Stimulated activated CD8-positive, alpha-beta memory T cell treated with anti-CD3 and anti-CD28 coated beads, Interleukin-7, amount 100 ng/mL, for 48 hours (primary cell): ENCODE results near the gene BMPER.

Experiments
- DNase-seq, 2 donors: peaks; one replicate each; pipeline ENCODE4 v3.0.0-alpha.2; 2020; ENCODE audit warnings: low read depth in 1 of 2; ENCODE audit errors: extremely low read depth in 1 of 2

BMPER gene

DNA sequence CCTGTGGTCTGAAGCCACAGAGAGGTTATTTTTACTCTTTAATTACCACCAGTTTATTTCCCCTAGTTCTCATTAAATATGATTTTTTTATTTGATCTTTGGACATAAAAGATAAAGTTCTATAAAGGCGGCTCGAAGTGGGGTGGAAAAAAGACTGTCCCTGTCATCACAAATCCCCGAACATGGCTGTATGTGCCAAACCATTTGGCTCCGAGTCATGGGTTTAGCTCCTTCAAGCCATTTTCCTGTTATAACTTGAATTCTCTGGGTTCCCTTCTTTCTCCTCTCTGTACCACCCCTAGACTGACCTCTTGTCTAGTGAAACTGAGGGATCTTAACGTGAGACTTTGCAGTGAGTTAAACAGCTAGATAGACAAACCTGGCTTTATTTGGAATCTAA is 181.6 kb downstream of the BMPER start:
- DNase-seq: no peak

DNA sequence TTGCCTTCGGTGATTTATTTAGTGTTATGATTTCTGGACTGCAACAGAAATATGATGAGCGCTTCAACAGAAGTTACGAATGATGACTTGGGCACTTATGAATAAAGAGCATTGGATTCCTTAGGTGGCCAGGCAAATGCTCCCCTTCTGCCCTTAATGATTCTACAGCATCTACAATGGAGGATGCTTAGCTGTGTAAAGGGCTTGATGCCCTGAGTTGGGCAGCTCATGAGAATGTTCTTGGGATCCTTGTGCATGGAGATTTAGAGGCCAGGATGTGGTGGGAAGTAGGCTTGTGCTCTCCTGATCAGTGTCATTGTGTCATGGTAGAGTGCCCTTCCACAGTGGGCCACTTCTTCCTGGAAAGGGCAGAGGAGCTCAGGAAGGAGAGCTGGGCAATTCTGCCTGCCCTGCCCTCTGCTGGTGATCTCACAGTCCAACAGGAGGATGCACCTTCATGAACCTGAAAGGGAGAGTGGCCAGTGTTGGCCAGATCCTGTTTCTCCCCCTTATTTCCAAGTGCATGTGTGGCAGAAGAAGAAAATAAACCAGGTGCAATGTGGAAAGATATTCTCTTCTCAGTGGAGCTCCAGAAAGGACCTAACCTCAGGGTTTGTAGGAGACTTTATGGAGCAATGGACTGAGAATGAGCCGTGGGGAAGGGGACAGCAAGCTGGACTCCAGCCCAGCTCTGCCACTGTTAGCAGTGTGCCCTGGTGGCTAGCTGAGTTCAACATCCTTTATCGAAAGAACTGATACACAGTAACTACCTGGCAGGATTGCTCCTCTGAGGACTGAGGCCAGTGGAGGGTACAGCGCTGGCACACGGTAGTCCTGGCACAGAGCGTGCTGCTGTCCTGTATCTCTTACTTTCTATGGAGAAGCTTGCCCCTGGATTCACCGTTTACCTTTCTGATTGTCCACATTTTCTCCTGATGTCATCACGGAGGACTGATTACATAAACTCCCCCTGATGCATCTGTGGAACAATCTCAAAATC is 182.9 kb downstream of the BMPER start:
- no peak for DNase-seq

DNA sequence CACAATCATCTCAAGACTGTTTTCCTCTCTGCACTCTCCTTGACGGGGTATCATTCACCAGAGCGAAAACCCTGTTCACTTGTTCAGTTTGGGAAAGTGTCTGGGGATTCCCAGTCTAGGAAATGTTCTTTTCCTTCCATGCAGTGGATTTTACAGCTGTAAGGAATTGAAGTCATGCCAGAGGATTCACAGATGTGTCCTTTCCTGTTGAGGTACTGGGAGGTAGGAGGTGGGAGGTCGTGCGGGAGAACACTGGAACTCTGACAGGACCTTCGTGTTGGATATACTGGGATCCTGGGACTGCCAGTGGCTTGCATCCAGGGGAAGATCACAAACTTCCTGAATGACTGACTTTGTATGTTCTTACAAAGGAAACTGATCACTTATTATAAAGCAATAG is 185.5 kb downstream of the BMPER start:
- DNase-seq: no peak

DNA sequence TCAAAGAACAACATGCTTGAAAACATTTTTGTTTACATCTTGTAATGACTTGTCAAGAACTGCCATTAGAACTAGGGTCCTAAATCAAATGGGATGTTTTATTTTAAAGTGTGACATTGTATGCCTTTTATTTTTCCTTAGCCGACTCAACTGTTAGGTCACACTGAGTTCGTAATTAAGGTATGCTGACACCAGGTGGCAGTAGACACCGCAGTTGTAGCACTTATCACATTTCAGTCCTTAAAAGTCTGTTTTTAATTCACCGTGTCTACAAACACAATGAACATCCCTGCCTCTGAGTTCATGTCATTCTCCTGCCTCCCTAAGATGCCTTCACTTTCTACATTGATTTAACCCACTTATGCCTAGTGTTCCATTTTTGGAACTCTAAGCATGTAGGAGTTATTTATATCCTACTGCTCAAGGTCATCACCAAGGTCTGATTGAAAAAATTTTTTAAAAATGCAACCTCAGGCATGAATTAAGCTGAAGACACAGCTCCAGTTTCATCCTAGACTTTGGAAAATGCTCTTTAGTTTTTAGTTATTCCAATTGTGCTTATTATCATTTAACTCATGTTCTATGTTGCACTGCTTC is 186.1 kb downstream of the BMPER start:
- DNase-seq: no peak

DNA sequence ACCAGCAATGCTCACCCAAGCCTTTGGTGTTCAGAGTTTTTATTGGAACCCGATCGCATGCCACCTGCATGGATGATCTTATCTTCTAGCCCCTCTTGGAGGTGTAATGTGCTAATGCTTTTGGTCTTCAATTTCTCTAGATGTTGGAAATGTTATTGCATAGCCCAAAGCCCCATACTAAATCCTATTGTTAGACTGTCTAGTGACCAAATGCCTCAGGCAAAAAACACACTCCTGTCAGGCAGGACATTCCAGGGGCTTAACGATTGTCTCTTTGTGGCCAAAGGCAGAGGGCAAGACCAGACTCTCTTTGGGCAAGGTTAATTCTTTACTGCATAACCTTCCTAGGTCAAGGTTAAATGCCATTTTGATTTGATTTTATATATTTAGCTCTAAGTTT is 187.9 kb downstream of the BMPER start:
- DNase-seq: no peak

DNA sequence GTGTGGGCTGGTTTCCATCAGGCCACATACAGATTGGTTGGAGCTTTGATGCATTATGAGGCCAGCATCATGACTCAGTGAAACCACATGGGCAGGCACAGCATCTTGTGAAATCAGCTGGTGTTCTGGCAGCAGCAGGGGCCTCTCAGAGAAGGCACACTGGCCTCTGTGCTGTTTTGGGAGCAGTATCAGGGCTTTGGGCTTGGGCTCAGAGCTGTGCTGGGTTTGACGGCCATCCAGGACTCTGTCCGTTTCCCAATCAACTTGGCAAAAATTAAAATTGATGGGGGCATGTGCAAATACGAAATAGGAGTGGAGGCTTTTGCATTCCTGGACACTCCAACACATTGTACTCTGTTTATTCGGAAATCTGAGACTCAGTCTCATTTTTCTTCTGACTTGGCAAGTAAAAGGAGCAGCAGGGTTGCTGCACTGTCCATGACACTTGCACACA is 190.9 kb downstream of the BMPER start:
- DNase-seq: no peak

DNA sequence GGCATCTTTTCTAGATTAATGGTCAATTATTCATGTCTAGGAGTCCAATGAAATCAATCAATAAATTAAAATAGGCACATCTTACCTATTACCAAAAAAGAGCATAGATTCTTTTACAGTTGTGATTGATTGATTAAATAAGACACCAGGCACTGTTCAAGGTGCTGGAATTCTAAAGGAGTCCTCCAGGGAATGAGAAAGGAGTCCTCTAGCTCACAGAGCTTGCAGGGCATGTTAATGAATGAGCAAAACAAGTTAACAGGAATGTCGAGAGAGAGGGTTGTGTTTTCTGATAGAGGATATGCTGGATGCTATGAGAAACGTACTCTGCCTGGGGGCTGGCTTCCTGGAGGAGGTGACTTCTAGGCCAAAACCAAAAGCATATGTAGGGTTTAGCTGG is 191.4 kb downstream of the BMPER start:
- no peak for DNase-seq

DNA sequence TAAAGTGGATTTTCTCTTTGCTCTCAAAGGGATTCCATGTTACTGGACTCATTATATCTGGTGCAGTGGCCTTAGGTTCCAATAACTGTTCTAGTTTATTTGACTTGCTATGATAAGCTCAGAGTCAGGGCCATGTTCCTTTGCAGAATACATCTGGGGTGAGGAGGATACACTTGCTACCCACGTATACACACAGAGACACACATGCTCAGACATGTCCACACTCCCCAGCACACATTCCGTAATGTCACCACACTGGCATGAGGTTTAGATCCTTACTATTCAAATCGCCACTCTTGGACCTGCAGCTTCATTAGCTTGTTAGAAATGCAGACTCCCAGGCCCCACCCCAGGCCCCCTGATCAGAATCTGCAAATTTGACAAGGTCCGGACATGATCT is 195.3 kb downstream of the BMPER start:
- no peak for DNase-seq

DNA sequence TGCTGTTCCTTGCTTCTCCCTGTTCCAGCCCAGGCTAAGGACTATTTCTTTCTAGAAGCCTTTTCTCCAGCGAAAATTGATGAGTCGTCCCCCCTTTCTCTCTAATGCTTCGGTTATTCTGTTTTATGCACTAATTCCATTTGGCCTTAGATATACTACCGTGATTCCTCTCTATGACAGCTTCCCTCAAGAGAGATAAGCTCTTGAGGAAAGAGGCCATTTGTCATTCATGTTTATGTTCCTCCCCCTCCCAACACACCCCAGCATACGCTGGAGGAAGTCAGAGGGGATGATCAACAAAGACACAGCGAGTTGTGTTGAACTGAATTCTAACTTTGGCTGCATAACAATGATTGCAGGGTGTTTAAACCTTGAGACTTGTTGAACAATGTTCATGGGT is 198.8 kb downstream of the BMPER start:
- no peak for DNase-seq

DNA sequence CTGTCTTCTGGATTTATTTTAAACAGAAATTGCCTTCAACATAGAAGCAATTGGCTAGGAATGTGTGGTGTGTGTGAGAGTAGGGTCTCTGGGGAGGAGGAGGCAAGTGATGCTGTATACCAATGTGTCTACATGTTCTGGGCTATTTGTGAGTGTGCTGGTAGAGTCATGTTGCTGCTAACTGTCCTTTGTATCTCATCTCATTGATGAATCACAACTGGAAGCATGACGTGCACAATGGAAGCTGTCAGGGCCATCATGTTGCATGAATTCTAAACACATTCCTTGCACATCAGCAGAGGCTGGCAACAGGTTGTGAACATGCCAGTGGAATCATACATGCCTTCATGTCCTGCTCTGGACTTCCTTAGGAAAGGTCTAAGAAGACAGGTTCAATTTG is 199.7 kb downstream of the BMPER start:
- DNase-seq: no peak

DNA sequence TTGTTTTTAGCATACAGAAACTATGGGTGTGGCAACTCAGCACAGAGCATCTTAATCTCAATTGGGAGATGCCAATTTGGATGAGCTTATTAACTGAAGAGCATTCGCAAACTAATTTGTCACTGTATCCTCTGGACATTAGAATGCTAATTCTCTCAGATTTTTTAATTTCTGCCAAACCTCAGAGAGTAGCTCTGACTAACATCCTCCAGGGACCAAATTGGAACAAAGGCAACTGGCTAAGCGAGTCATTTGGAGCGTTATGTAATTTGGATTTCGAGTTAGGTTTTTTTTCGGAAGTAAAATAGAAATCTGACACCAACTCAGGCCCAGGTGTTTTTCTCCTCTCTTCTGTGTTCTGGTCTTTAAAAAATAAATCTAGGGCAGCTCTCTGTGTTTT is 201.9 kb downstream of the BMPER start:
- no peak for DNase-seq

DNA sequence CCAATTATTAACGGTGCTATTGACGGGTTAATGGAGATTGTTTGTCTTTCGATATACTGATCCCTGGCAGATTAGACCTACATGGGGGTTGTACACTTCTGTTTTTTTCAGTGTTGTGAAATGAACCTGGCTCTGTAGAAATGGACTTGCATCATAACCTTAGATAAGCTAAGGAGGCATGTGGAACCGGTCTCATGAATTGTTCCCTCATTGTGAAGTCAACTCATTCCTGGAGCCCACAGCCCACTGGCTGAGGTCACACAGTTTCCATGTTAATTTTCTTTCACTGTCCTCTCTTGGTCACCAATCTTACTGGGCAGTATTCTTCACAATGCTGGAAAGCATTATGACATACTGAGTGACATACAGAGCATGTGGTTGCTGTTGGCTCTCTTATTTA is 202.8 kb downstream of the BMPER start:
- DNase-seq: no peak

DNA sequence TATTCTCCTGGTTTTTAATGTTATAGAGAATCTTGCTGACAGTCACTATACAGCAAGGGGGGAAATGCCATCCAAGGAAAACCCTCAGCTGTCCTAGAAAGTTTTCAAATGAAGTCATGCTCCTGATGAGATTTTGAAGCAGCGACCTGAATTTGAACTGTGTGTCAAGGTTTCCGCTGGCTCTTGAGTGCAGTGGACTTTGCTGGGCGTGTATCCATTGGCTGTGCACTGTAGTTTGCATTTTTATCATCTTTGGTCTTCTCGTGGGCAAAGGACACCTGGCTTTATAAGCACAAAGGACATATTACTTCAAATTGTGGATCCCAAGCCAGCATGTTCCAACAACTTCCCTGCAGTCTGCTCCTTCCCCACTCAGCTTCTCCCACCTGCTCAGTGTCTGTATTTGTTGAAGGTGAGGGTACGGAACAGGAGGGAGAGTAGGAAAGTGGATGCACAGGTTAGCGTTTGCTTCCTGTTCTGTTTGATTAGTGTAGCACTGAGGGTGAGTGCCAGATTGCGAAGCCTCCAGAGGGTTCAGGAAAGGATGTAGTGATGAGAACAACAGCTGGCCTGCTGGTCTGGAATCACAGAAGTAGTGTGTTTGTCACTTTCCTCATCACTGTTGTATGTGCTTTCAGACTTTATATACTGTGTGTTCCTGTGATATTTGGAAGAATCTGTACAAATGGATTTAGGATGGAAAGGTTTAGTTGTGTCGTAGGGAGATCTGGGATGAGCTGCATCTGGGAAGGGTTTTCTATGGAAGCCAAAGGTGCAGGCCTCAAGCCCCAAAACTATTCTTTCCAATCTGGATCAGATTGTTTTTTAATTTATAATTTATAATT is 204.8 kb downstream of the BMPER start:
- DNase-seq: no peak

DNA sequence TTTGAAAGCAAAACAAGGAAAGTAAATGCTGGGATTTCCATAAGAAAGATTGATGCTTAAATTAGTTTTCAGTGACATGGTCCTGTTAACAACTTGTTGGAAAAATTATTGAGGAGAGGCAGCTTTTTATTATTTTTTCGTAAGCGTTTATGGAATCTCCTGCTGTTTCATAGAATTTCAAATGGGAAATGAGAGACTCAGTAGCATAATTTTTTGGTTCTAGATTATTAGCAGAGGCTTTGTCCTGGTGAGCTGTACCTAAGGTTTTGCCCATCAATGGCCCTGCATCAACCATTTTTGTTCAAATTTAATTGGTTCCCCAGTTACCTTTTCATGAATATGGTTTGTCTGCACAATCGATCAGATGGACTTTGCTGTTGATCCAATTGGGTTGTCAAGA is 205.7 kb downstream of the BMPER start:
- no peak for DNase-seq

DNA sequence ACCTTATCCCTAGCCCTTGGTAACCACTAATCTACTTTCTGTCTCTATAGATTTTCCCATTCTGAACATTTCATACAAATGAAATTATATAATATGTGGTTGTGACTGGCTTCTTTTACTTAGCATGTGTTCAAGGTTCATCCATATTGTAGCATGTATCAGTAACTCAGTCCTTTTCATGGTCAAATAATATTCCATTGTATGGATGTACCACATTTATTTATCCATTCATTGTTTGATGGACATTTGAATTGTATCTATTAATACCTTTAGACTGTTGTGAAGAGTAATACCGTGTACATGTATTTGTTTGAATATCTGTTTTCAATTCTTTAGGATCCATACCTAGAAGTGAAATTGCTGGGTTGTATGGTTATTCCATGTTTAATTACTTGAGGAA is 210.2 kb downstream of the BMPER start:
- no peak for DNase-seq

DNA sequence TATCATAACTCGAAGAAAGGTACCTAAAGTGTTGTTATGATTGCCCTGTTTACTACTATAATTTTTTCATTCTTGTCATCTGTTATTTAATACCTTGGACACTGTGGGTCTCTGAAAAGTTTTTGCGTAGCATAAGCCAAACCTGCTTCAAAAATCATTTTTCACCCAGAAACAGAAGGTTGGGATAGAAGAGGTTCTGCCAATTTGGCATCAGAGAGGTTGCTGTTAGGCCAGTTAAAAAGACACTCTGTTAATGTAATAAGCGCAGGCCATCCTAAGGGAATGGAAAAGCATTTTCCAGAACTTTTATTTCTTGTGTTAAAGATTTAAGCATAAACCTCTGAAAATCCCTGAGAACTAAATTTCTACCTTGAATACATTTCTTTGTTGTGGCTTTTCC is 212.2 kb downstream of the BMPER start:
- no peak for DNase-seq

DNA sequence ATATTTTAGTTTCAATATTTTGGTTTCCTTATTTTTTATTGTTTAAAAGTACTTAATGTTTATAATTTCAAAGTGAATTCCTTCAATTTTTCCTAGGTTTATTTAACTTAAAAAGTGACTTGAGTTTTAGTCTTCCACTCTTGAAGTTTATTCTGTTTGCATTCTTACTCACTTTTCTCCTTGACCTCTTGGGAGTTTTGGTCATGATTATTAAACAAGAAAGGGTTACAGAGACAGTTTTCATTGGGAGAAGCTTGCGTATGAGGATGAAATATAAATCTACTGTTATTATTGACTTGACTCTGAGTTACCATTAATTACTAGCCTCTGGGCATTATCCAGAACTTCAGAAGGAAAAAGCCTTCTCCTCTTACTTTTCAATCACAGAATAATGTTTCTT is 216.0 kb downstream of the BMPER start:
- no peak for DNase-seq

DNA sequence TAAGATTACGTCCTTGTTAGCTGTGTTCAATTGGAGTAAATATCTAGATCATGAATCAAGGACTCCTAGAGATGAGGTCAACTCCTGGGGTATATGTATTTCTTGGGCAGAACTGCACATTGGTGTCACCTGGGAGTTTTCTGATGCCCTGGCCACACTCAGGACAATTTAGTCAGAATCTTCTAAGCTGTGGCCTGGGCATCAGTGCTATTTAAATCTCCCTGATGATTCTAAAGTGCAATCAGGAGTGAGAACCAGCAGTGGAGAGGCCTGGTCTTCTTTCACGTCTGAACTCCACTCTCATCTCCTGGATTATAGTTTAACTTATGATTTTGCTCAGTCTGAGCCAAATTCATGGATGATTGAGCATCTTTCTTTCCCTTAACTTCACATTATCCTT is 218.0 kb downstream of the BMPER start:
- DNase-seq: no peak

DNA sequence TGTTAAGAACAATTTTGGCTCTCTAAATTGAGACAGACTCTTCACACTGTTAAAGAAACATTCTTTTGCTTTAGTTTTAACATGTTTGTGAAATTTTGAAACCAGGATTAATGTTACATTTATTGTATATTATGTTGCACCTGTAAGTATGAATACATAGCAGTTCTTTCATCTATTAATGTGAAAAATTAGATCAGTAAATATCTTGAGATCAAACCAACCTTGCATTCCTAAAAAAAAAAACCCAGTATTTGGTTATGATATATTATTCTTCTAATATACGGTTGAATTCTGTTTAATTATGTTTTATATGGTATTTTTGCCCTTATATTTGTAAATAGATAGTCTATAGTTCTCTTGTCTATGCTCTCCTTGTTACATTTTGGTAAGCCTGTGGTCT is 219.4 kb downstream of the BMPER start:
- DNase-seq: no peak

DNA sequence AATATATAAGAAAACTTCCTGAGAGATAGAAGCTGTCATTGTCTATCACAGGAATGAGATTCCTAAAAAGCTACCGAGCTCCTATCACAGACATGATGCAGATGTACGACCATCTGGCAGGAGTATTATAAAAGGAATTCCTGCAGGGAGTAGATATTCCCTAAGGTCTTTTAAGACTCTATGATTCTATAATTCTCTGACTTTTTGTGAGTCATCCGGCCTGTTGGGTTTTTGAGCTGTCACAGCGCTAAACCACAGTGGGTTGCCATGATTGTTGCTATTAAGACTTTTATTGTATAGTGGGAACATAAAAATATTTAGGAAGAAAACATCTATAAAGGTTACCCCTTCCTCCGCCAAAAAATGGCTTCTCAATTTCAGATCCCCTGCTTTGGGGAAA is 223.4 kb downstream of the BMPER start:
- no peak for DNase-seq

DNA sequence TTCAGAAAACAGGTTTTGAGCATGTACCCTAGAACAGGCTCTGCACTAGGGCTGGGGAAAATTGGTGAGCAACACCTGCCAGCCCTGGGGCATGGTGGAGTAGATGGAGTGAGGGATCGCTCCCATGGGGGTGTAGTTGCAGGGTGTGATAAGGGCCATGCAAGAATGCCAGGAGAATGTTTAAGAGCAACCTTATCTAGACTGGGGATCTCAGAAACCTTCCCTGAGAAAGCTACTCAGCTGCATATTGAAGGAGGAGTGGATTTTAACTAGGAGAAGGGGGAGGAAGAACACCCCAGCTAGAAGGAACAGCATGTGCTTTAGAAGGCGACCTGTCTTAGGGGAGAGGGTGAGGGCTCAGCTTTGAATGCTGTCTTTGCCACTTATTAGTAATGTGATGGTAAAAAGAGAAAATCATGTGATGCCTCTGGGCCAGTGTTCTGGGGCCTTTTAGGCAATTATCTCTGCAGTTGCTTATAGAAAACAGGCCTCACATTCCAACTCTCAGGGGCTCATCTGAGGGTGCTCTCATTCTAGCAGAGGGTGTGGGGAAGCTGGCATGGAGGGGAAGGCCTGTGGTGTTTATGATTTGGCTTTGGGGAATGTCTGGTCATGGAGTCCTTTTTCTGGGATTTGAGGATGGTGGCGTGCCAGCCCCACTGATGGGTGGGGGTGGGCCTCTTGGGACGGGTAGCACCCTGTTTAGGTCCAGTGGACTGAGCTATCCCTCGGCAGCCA is 225.4 kb downstream of the BMPER start:
- no peak for DNase-seq
